Esophagus (tissue), 2 donors: ENCODE data around the gene C11orf87. TPM values are rescaled to one million over a fixed set of nuclear protein-coding genes. Genes with fewer than 3 reads are reported as not detected.

Experiments used
- H3K27ac ChIP-seq, 2 donors: one replicate each; pipeline ENCODE4 v1.5.1; 2013; ENCODE audit warnings: low read depth in 2 of 2, mild to moderate bottlenecking in 2 of 2, inconsistent platforms in 1 of 2, low read length in 1 of 2, moderate library complexity in 1 of 2
- H3K27me3 ChIP-seq, 2 donors: one replicate each; pipeline ENCODE4 v1.6.1; 2013; ENCODE audit warnings: low read length in 2 of 2, control low read depth in 1 of 2, mild to moderate bottlenecking in 1 of 2; ENCODE audit not compliant: insufficient read depth in 2 of 2, control insufficient read depth in 1 of 2
- H3K36me3 ChIP-seq, 2 donors: one replicate each; pipeline ENCODE4 v1.6.1; 2013; ENCODE audit warnings: low read length in 1 of 2; ENCODE audit not compliant: control insufficient read depth in 2 of 2, insufficient read depth in 2 of 2
- H3K4me1 ChIP-seq, 2 donors: one replicate each; pipeline ENCODE4 v1.6.1; 2013; ENCODE audit warnings: low read length in 1 of 2; ENCODE audit not compliant: control insufficient read depth in 2 of 2, insufficient read depth in 2 of 2
- H3K4me3 ChIP-seq, 2 donors: one replicate each; pipeline ENCODE4 v1.5.1; 2013; ENCODE audit warnings: low read length in 2 of 2, mild to moderate bottlenecking in 2 of 2, low read depth in 1 of 2, moderate library complexity in 1 of 2
- H3K9me3 ChIP-seq, 2 donors: one replicate each; pipeline ENCODE4 v1.6.1; 2013; ENCODE audit warnings: mild to moderate bottlenecking in 2 of 2, low read depth in 1 of 2, low read length in 1 of 2, moderate library complexity in 1 of 2; ENCODE audit not compliant: control insufficient read depth in 2 of 2, insufficient read depth in 1 of 2
- WGBS, 2 donors: extraction: QIAGEN DNeasy Blood & Tissue Kit; methylation state at CpG; one replicate each; pipeline ENCODE4 v1.1.7; 2013; 5-methylcytosine and 5-hydroxymethylcytosine counted together
- polyA plus RNA-seq, 2 donors: library from polyadenylated mRNA; stranded (reverse); fragments of 200-250 nt; gene quantifications; one replicate each; pipeline ENCODE4 v1.2.3, GENCODE V29; 2013
- donor health status: healthy with polysubstance abuse.
- donor health status: Bipolar disorder and iron deficiency.

C11orf87 gene
- polyA plus RNA-seq, 2 donors, result not detected

- no peaks in the 10 kb centered on the region for H3K27me3 ChIP-seq
- no peaks in the 10 kb centered on the region for H3K4me1 ChIP-seq
- 54 to 59% methylated on average over 3 of the region's 3 CpGs for WGBS, 2 donors
- H3K27ac ChIP-seq, result no peak overlapping the region
- no peak overlapping the region for H3K4me3 ChIP-seq
- no peaks in the 10 kb centered on the region for H3K9me3 ChIP-seq
- H3K36me3 ChIP-seq, result no peaks in the 10 kb centered on the region
These were observed 20.4 kb upstream of the C11orf87 start for GRCh38 chr11:109401545-109401944.

GRCh38 chr11:109405671-109406070 lies 16.3 kb upstream of the C11orf87 start:
- Histone ChIP-seq H3K27me3 (peaks cover 0 to 2% of the 10 kb centered on the region in 2 donors), H3K4me1 (no peaks in the 10 kb centered on the region), H3K4me3 (no peak overlapping the region), H3K27ac (no peak overlapping the region), H3K9me3 (no peaks in the 10 kb centered on the region), H3K36me3 (no peaks in the 10 kb centered on the region)

- H3K4me1 ChIP-seq, result no peaks in the 10 kb centered on the region
- peaks cover 0 to 3% of the 10 kb centered on the region in 2 donors for H3K27me3 ChIP-seq
- no peaks in the 10 kb centered on the region for H3K9me3 ChIP-seq
- WGBS, 2 donors, result 56 to 68% methylated on average over 2 of the region's 2 CpGs
- no peak overlapping the region for H3K27ac ChIP-seq
- no peak overlapping the region for H3K4me3 ChIP-seq
- no peaks in the 10 kb centered on the region for H3K36me3 ChIP-seq
These were observed 5.4 kb upstream of the C11orf87 start for GRCh38 chr11:109416601-109417000.

GRCh38 chr11:109422870-109423465 lies 978 bp downstream of the C11orf87 start:
- H3K9me3 ChIP-seq, result peaks cover 0 to 8% of the 10 kb centered on the region in 2 donors
- no peaks in the 10 kb centered on the region for H3K36me3 ChIP-seq
- no peak overlapping the region for H3K27ac ChIP-seq
- peaks cover 0 to 11% of the 10 kb centered on the region in 2 donors for H3K27me3 ChIP-seq
- H3K4me3 ChIP-seq, result peak overlapping the region in 1 of 2 donors; percentile 21
- peaks cover 6 to 8% of the 10 kb centered on the region in 2 donors for H3K4me1 ChIP-seq
- WGBS, 2 donors, result 2 to 3% methylated on average over 42 to 43 of the region's 43 CpGs

- Histone ChIP-seq H3K27me3 (peaks cover 0 to 11% of the 10 kb centered on the region in 2 donors), H3K4me3 (peak overlapping the region in 1 of 2 donors; percentile 21), H3K27ac (no peak overlapping the region), H3K9me3 (peaks cover 0 to 8% of the 10 kb centered on the region in 2 donors), H3K36me3 (no peaks in the 10 kb centered on the region), H3K4me1 (peaks cover 6 to 8% of the 10 kb centered on the region in 2 donors)
- WGBS, 2 donors, result 16 to 19% methylated on average over 38 to 45 of the region's 45 CpGs
These were observed 1.6 kb downstream of the C11orf87 start for GRCh38 chr11:109423466-109424190.

GRCh38 chr11:109424901-109425300 lies 2.9 kb downstream of the C11orf87 start:
- Histone ChIP-seq H3K9me3 (peaks cover 0 to 8% of the 10 kb centered on the region in 2 donors), H3K27ac (no peak overlapping the region), H3K4me3 (no peak overlapping the region), H3K27me3 (peaks cover 0 to 11% of the 10 kb centered on the region in 2 donors), H3K4me1 (peaks cover 6 to 8% of the 10 kb centered on the region in 2 donors), H3K36me3 (no peaks in the 10 kb centered on the region)
- WGBS, 2 donors, result 7 to 8% methylated on average over 10 of the region's 10 CpGs

- peaks cover 0 to 11% of the 10 kb centered on the region in 2 donors for H3K27me3 ChIP-seq
- no peak overlapping the region for H3K27ac ChIP-seq
- peaks cover 0 to 8% of the 10 kb centered on the region in 2 donors for H3K9me3 ChIP-seq
- H3K4me3 ChIP-seq, result no peak overlapping the region
- 48 to 49% methylated on average over 2 of the region's 2 CpGs for WGBS, 2 donors
- no peaks in the 10 kb centered on the region for H3K36me3 ChIP-seq
- peaks cover 6 to 8% of the 10 kb centered on the region in 2 donors for H3K4me1 ChIP-seq
These were observed 3.6 kb downstream of the C11orf87 start for GRCh38 chr11:109425554-109425953.

GRCh38 chr11:109426442-109427240 lies 4.7 kb downstream of the C11orf87 start:
- H3K9me3 ChIP-seq, result peaks cover 0 to 8% of the 10 kb centered on the region in 2 donors
- H3K27me3 ChIP-seq, result peaks cover 0 to 8% of the 10 kb centered on the region in 2 donors
- H3K4me1 ChIP-seq, result peaks cover 6 to 8% of the 10 kb centered on the region in 2 donors
- no peaks in the 10 kb centered on the region for H3K36me3 ChIP-seq
- no peak overlapping the region for H3K27ac ChIP-seq
- WGBS, 2 donors, result 60 to 65% methylated on average over 4 of the region's 4 CpGs
- H3K4me3 ChIP-seq, result no peak overlapping the region

GRCh38 chr11:109432105-109432504 lies 10.1 kb downstream of the C11orf87 start:
- no peaks in the 10 kb centered on the region for H3K36me3 ChIP-seq
- no peak overlapping the region for H3K27ac ChIP-seq
- no peaks in the 10 kb centered on the region for H3K9me3 ChIP-seq
- no peaks in the 10 kb centered on the region for H3K27me3 ChIP-seq
- WGBS, 2 donors, result 67 to 69% methylated on average over 3 of the region's 3 CpGs
- H3K4me1 ChIP-seq, result no peaks in the 10 kb centered on the region
- H3K4me3 ChIP-seq, result no peak overlapping the region
